ENCODE results near the gene THSD7A.

The THSD7A gene

GRCh38 chr7:11570922-11571550 is 261.0 kb downstream of the THSD7A start:
- TF ChIP-seq CTCF (IDR thresholded peaks at IDR 0.05; ENCODE audit: insufficient read depth, low read depth, low read length, missing control alignments): no peak
- no peak for DNase-seq (ENCODE audit: low read depth)
- H3K4me3 ChIP-seq (ENCODE audit: low read length): no peak overlapping the region

GRCh38 chr7:11570205-11570604 is 261.8 kb downstream of the THSD7A start:
- no peak for DNase-seq (ENCODE audit: low read depth)
- no peak overlapping the region for H3K4me3 ChIP-seq (ENCODE audit: low read length)
- TF ChIP-seq CTCF (IDR thresholded peaks at IDR 0.05; ENCODE audit: insufficient read depth, low read depth, low read length, missing control alignments): no peak

GRCh38 chr7:11567571-11567970 is 264.4 kb downstream of the THSD7A start:
- TF ChIP-seq CTCF (IDR thresholded peaks at IDR 0.05; ENCODE audit: insufficient read depth, low read depth, low read length, missing control alignments): no peak
- H3K4me3 ChIP-seq (ENCODE audit: low read length): no peak overlapping the region
- peak; percentile 24 for DNase-seq (ENCODE audit: low read depth)

GRCh38 chr7:11557627-11558026 is 274.4 kb downstream of the THSD7A start:
- TF ChIP-seq CTCF (IDR thresholded peaks at IDR 0.05; ENCODE audit: insufficient read depth, low read depth, low read length, missing control alignments): peak; percentile 70
- no peak overlapping the region for H3K4me3 ChIP-seq (ENCODE audit: low read length)
- peak; percentile 78 for DNase-seq (ENCODE audit: low read depth)

GRCh38 chr7:11552676-11553296 is 279.2 kb downstream of the THSD7A start:
- no peak for TF ChIP-seq CTCF (IDR thresholded peaks at IDR 0.05; ENCODE audit: insufficient read depth, low read depth, low read length, missing control alignments)
- no peak overlapping the region for H3K4me3 ChIP-seq (ENCODE audit: low read length)
- DNase-seq (ENCODE audit: low read depth): no peak

GRCh38 chr7:11551470-11551869 is 280.5 kb downstream of the THSD7A start:
- no peak for TF ChIP-seq CTCF (IDR thresholded peaks at IDR 0.05; ENCODE audit: insufficient read depth, low read depth, low read length, missing control alignments)
- no peak overlapping the region for H3K4me3 ChIP-seq (ENCODE audit: low read length)
- no peak for DNase-seq (ENCODE audit: low read depth)

- TF ChIP-seq CTCF (IDR thresholded peaks at IDR 0.05; ENCODE audit: insufficient read depth, low read depth, low read length, missing control alignments): no peak
- H3K4me3 ChIP-seq (ENCODE audit: low read length): no peak overlapping the region
- DNase-seq (ENCODE audit: low read depth): peak; percentile 50
Measured at GRCh38 chr7:11548532-11548931, 283.5 kb downstream of the THSD7A start.
